HFF-Myc (cell line): ENCODE results near the gene SLC2A4.

Experiments used
- DNase-seq: peaks from one replicate; pipeline ENCODE4 v3.0.0-alpha.2; 2011; ENCODE audit warnings: low read depth; ENCODE audit errors: extremely low read depth
- H3K4me3 ChIP-seq: replicated peaks from 2 replicates; pipeline ENCODE4 v1.5.1; 2011; ENCODE audit warnings: low read depth, mild to moderate bottlenecking, control low read depth, low read length
- TF ChIP-seq, protein P1 (sequence below): IDR thresholded peaks from 2 replicates; pipeline ENCODE4 v1.5.1; 2012; ENCODE audit warnings: mild to moderate bottlenecking, low read depth, low read length, control low read depth; ENCODE audit errors: missing control alignments

SLC2A4 gene

DNA sequence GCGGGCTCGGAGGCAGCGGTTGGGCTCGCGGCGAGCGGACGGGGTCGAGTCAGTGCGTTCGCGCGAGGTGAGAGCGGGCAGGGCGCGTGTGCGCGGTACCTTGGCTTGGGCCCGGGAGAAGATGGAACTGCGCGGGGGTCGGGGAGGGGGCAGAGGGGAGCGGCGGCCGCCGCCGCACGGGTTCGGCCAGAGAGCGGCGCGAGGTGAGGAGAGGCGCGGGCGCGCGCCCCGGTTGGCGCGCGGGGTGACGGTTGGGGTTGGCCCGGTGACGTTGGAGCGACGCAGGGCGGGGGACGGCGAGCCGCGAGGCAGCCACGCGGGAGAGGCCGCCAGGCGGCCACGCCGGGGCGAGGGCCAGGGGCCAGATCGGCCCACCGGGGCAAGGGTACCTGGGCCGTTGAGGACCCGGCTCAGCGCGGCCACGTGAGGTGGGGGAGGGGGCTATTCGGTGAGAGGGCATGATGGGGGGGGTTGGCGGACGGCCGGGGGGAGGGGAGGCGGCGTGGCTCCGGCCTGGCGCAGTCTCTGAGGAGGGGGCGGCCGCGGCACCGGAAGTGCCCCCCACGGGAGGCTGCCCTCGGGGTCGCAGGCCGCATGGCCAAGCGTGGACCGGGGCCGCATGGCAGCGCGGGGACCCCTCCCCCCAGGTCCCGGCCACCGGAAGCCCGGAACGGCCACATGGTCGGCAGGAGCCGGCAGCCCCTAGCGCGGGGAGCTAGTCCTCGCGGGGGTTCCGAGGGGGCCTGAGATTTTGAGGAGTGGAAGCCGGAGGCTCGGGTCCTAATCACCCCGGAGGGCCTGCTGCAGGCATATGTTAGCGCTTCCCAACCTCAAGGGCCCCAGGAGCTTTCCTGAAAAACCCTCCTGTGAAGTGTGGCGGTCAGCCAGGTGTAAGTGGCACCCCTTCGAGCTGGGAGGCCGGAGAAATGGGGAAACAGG lies 26.4 kb downstream of the SLC2A4 start:
- TF ChIP-seq, protein P1, sequence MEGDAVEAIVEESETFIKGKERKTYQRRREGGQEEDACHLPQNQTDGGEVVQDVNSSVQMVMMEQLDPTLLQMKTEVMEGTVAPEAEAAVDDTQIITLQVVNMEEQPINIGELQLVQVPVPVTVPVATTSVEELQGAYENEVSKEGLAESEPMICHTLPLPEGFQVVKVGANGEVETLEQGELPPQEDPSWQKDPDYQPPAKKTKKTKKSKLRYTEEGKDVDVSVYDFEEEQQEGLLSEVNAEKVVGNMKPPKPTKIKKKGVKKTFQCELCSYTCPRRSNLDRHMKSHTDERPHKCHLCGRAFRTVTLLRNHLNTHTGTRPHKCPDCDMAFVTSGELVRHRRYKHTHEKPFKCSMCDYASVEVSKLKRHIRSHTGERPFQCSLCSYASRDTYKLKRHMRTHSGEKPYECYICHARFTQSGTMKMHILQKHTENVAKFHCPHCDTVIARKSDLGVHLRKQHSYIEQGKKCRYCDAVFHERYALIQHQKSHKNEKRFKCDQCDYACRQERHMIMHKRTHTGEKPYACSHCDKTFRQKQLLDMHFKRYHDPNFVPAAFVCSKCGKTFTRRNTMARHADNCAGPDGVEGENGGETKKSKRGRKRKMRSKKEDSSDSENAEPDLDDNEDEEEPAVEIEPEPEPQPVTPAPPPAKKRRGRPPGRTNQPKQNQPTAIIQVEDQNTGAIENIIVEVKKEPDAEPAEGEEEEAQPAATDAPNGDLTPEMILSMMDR = no peak
- DNase-seq = no peak

DNA sequence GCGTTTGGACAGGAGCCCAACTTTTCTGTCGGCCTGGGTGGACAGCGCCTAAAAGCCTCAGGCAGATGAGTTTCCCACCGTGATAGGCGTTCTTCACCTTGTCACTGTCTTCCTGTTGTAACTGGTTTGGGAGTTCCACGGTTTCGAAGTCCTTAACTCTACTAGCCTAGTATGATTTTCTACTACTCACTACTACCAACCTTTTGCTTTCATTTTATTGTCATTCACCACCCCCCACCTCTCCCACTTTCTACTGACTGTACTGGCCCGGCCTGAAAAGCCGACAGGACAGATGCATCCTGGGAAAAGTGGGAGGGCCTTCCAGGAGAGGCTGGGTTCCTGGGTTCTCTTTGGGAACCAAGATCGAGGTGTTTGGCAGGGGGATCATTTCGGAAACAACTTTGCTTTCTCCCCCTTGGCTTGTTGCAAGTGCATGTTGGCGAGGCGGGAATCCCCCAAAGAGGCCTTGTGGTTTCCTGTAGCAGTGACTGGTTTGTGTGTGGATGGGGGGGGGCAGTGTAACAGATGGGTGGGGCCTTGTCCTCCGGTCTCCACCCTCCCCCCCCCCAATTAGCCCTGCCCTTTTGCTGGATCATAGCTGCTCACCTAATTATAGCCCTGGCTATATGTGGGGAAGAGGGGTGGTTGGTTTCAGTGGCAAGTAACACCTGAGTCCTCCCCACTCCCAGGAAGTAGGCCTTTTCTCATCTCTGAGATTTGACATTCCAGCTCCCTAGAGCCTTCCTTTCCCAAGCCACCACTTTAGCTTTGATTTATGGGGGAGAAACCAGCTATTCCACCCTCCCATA lies 27.3 kb downstream of the SLC2A4 start:
- no peak for DNase-seq
- H3K4me3 ChIP-seq = peak overlapping the region; percentile 98
- TF ChIP-seq, protein P1 = no peak

More for the DNA sequence above, 26.4 kb downstream of the SLC2A4 start:
- peak overlapping the region; percentile 98 for H3K4me3 ChIP-seq

DNA sequence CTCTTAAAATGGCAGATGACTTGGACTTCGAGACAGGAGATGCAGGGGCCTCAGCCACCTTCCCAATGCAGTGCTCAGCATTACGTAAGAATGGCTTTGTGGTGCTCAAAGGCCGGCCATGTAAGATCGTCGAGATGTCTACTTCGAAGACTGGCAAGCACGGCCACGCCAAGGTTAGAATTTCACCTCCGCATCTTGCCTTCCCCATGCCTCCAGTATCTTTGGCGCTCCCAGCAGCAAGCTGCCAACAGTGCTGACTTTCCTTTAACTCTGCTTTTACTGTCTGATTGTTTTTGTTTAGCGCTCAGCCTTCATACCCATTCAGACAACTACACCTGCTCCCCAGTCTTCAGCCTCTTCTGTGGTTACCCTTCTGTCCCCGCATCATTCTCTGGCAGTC lies 28.1 kb downstream of the SLC2A4 start:
- DNase-seq = no peak
- H3K4me3 ChIP-seq = peak overlapping the region; percentile 98
- TF ChIP-seq, protein P1 = no peak

DNA sequence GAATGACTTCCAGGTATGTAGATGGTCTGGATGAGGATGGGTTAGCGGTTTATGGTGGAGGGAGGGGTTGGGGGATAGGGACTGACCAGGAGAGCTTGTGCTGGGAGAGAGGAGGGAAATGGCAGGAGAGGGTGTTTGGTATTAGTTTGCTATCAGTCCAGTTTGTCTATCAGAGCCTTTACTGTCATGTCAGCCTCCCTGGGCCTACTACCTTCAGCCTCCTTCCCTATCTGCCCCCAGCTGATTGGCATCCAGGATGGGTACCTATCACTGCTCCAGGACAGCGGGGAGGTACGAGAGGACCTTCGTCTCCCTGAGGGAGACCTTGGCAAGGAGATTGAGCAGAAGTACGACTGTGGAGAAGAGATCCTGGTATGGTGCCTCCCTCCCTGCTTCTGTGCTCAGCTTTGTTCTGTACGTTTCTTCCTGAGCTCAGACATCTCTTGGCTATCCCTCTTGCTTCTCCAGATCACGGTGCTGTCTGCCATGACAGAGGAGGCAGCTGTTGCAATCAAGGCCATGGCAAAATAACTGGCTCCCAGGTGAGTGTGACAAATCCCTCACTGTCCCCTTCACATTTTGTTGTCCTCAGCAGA lies 29.7 kb downstream of the SLC2A4 start:
- TF ChIP-seq, protein P1 = no peak
- no peak for DNase-seq

DNA sequence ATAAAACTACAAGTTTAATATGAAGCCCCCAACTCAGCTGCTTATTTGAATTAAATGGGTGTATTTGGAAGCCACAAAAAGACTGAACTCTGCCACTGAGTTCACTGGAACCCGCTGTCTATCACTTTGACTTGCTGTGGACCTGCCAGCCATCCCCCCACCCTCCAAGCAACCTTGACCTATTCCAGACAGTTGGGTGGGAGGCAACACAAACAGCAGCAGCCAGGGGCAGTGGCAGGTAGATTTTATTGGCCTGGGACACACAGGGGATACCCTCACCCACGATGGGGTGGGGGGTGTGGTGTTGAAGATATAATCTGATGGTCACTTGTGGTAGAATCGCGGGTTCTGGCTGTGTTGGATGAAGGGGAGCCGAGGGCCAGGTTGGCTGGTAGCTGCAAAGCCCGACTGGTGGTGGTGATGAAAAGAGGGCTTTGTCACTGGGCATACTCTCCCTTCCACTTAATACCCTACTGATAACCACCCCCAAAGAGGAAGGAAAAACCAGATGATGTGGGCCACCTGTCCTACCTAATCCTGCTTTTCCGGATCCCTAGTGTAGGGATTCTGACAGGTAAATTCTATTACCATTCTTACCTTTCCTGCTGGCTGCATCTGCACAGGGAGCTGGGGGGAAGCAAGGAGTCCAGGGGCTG lies 31.0 kb downstream of the SLC2A4 start:
- TF ChIP-seq, protein P1 = no peak
- no peak overlapping the region for H3K4me3 ChIP-seq
- no peak for DNase-seq

More for the DNA sequence above, 29.7 kb downstream of the SLC2A4 start:
- peak overlapping the region; percentile 98; the same call in 1 of the 2 replicates for H3K4me3 ChIP-seq
